Mesendoderm (in vitro differentiated cells): ENCODE measurements around the gene GJB3.
A peak's percentile ranks its signal among the peaks of the same experiment; 100 is the strongest.

Experiments used
- DNase-seq: peaks from one replicate; pipeline ENCODE4 v3.0.0; 2013
- H2AK5ac ChIP-seq: 2 replicates; pipeline ENCODE4 v1.6.1; 2013; ENCODE audit warnings: low read length, inconsistent platforms
- H2BK120ac ChIP-seq: 2 replicates; pipeline ENCODE4 v1.6.1; 2013; ENCODE audit warnings: low read depth, mild to moderate bottlenecking, low read length, moderate library complexity, mixed read lengths
- H2BK15ac ChIP-seq: replicated peaks from 2 replicates; pipeline ENCODE4 v1.6.1; 2013; ENCODE audit warnings: low read depth, mild to moderate bottlenecking, moderate library complexity
- H2BK5ac ChIP-seq: 2 replicates; pipeline ENCODE4 v1.6.1; 2013; ENCODE audit warnings: low read length, inconsistent platforms
- H3K18ac ChIP-seq: 2 replicates; pipeline ENCODE4 v1.6.1; 2013; ENCODE audit warnings: mild to moderate bottlenecking, low read length, mixed read lengths
- H3K23ac ChIP-seq: one replicate; pipeline ENCODE4 v1.6.1; 2013; ENCODE audit warnings: low read length
- H3K27ac ChIP-seq: 2 replicates; pipeline ENCODE4 v1.5.1; 2013; ENCODE audit warnings: low read depth, mild to moderate bottlenecking, inconsistent platforms, low read length, moderate library complexity
- H3K27me3 ChIP-seq: 2 replicates; pipeline ENCODE4 v1.6.1; 2013; ENCODE audit warnings: low read length, control low read depth, mild to moderate bottlenecking, inconsistent platforms; ENCODE audit not compliant: insufficient read depth, poor library complexity
- H3K36me3 ChIP-seq: 2 replicates; pipeline ENCODE4 v1.6.1; 2013; ENCODE audit warnings: low read length, inconsistent platforms; ENCODE audit not compliant: control insufficient read depth, insufficient read depth
- H3K4ac ChIP-seq: one replicate; pipeline ENCODE4 v1.6.1; 2013; ENCODE audit warnings: low read depth, mild to moderate bottlenecking, low read length, moderate library complexity
- H3K4me1 ChIP-seq: 2 replicates; pipeline ENCODE4 v1.6.1; 2013; ENCODE audit warnings: low read depth, low read length, inconsistent platforms; ENCODE audit not compliant: control insufficient read depth
- H3K4me2 ChIP-seq: 2 replicates; pipeline ENCODE4 v1.6.1; 2013; ENCODE audit warnings: low read length
- H3K4me3 ChIP-seq: 2 replicates; pipeline ENCODE4 v1.5.1; 2013; ENCODE audit warnings: mild to moderate bottlenecking, low read length
- H3K56ac ChIP-seq: one replicate; pipeline ENCODE4 v1.6.1; 2013; ENCODE audit warnings: low read length
- H3K79me1 ChIP-seq: 2 replicates; pipeline ENCODE4 v1.6.1; 2013; ENCODE audit warnings: low read length, inconsistent platforms
- H3K79me2 ChIP-seq: 2 replicates; pipeline ENCODE4 v1.6.1; 2013; ENCODE audit warnings: mild to moderate bottlenecking, low read length; ENCODE audit not compliant: control insufficient read depth, insufficient read depth
- H3K9ac ChIP-seq: 2 replicates; pipeline ENCODE4 v1.6.1; 2013; ENCODE audit warnings: low read length, inconsistent platforms
- H4K5ac ChIP-seq: one replicate; pipeline ENCODE4 v1.6.1; 2013; ENCODE audit warnings: low read length
- H4K8ac ChIP-seq: one replicate; pipeline ENCODE4 v1.6.1; 2013; ENCODE audit warnings: low read depth, mild to moderate bottlenecking, control low read depth, low read length, moderate library complexity
- WGBS: extraction: QIAGEN DNeasy Blood & Tissue Kit; methylation state at CpG from one replicate; pipeline ENCODE4 v1.1.7; 2013; ENCODE audit warnings: low lambda C conversion rate, missing lambda C conversion rate; ENCODE audit not compliant: insufficient coverage; ENCODE audit errors: extremely low coverage; 5-methylcytosine and 5-hydroxymethylcytosine counted together

Gene GJB3

GRCh38 chr1:34794790-34795180 is 13.8 kb downstream of the GJB3 start:
- H3K23ac ChIP-seq: no peak overlapping the region
- no peak for DNase-seq
- H2BK15ac ChIP-seq: no peak overlapping the region
- no peak overlapping the region for H3K4ac ChIP-seq
- no peak overlapping the region for H2AK5ac ChIP-seq
- no peak overlapping the region for H4K8ac ChIP-seq
- H2BK5ac ChIP-seq: no peak overlapping the region
- no peak overlapping the region for H4K5ac ChIP-seq
- no peaks in the 10 kb centered on the region for H3K79me2 ChIP-seq
- H2BK120ac ChIP-seq: no peak overlapping the region
- H3K79me1 ChIP-seq: no peaks in the 10 kb centered on the region
- H3K4me1 ChIP-seq: peaks cover 5% of the 10 kb centered on the region
- H3K27me3 ChIP-seq: no peaks in the 10 kb centered on the region
- no peak overlapping the region for H3K27ac ChIP-seq
- H3K4me3 ChIP-seq: no peak overlapping the region
- H3K56ac ChIP-seq: no peak overlapping the region
- no peaks in the 10 kb centered on the region for H3K36me3 ChIP-seq
- H3K9ac ChIP-seq: no peak overlapping the region
- H3K4me2 ChIP-seq: no peak overlapping the region
- WGBS: no CpG with 5 or more reads among the region's 12 CpGs
- no peak overlapping the region for H3K18ac ChIP-seq

GRCh38 chr1:34795916-34796315 is 14.9 kb downstream of the GJB3 start:
- Histone ChIP-seq H2AK5ac (no peak overlapping the region), H3K56ac (no peak overlapping the region), H3K4me3 (no peak overlapping the region), H3K9ac (no peak overlapping the region), H3K27me3 (no peaks in the 10 kb centered on the region), H3K4ac (no peak overlapping the region), H3K23ac (no peak overlapping the region), H3K18ac (no peak overlapping the region), H3K4me2 (no peak overlapping the region), H3K79me1 (no peaks in the 10 kb centered on the region), H4K5ac (no peak overlapping the region), H2BK120ac (no peak overlapping the region), H3K36me3 (no peaks in the 10 kb centered on the region), H3K79me2 (no peaks in the 10 kb centered on the region), H3K4me1 (peaks cover 5% of the 10 kb centered on the region), H2BK5ac (no peak overlapping the region), H3K27ac (no peak overlapping the region), H2BK15ac (no peak overlapping the region), H4K8ac (no peak overlapping the region)
- no peak for DNase-seq
- WGBS: no CpG with 5 or more reads among the region's 6 CpGs

DNA sequence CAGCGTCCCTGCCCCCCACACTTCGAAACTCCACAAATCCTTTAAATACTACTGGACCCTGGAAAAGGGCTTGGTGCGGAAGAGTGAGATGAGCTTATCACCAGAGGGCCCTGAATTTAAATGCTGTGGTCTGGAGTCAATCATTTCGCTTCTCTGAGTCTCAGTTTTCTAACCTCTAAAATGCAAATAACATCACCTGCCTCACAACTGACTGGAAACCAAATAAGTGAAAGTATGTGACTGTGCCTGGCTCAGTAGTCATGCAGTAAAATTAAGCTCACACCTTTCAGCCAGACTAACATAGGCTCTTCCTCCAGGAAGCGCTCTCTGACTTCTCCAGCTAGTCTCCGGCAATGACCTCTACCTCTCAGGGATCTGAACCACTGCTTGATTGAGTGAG is 16.0 kb downstream of the GJB3 start:
- H4K8ac ChIP-seq: no peak overlapping the region
- WGBS: no CpG with 5 or more reads among the region's 6 CpGs

DNA sequence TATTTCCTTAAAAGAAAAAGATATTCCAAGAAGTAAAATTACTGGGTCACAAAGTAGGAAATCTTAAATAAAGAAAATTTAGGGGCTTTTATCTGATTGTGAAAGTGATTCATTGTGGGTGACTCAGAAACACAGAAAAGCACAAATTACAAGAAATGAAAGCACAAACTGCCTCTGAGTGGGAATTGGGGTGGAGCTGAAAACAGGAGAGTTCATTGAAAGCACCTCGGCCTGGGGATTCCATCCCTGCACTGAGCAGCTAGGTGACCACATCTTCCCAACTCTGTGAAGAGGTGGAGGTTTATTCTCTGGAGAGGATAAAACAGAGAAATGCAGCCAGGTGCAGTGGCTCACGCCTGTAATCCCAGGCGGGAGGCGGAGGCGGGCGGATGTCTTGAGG is 19.2 kb downstream of the GJB3 start:
- Histone ChIP-seq H3K36me3 (no peaks in the 10 kb centered on the region), H3K9ac (no peak overlapping the region), H3K4me2 (no peak overlapping the region), H4K5ac (no peak overlapping the region), H3K27ac (no peak overlapping the region), H3K4me3 (no peak overlapping the region), H3K79me1 (no peaks in the 10 kb centered on the region), H4K8ac (no peak overlapping the region), H2AK5ac (no peak overlapping the region), H3K27me3 (no peaks in the 10 kb centered on the region), H2BK5ac (no peak overlapping the region), H3K56ac (no peak overlapping the region), H3K79me2 (no peaks in the 10 kb centered on the region), H2BK15ac (no peak overlapping the region), H3K4ac (no peak overlapping the region), H3K18ac (no peak overlapping the region), H2BK120ac (no peak overlapping the region), H3K23ac (no peak overlapping the region), H3K4me1 (peaks cover 2% of the 10 kb centered on the region)
- no peak for DNase-seq
- no CpG with 5 or more reads among the region's 6 CpGs for WGBS

More for the DNA sequence above, 16.0 kb downstream of the GJB3 start:
- no peak overlapping the region for H2BK15ac ChIP-seq
- H3K56ac ChIP-seq: no peak overlapping the region
- H3K18ac ChIP-seq: no peak overlapping the region
- no peak overlapping the region for H3K9ac ChIP-seq
- H3K27me3 ChIP-seq: no peaks in the 10 kb centered on the region
- H2AK5ac ChIP-seq: no peak overlapping the region
- H3K4ac ChIP-seq: no peak overlapping the region
- H3K79me2 ChIP-seq: no peaks in the 10 kb centered on the region
- no peak overlapping the region for H2BK120ac ChIP-seq
- H3K36me3 ChIP-seq: no peaks in the 10 kb centered on the region
- no peak overlapping the region for H4K5ac ChIP-seq
- H2BK5ac ChIP-seq: no peak overlapping the region
- H3K79me1 ChIP-seq: no peaks in the 10 kb centered on the region
- no peak overlapping the region for H3K23ac ChIP-seq
- peaks cover 5% of the 10 kb centered on the region for H3K4me1 ChIP-seq
- no peak overlapping the region for H3K4me2 ChIP-seq
- DNase-seq: peak; percentile 10
- H3K27ac ChIP-seq: no peak overlapping the region
- H3K4me3 ChIP-seq: no peak overlapping the region

- Histone ChIP-seq H3K4me2 (no peak overlapping the region), H2BK5ac (no peak overlapping the region), H3K18ac (no peak overlapping the region), H4K5ac (no peak overlapping the region), H3K4me3 (no peak overlapping the region), H4K8ac (no peak overlapping the region), H3K79me2 (no peaks in the 10 kb centered on the region), H2AK5ac (no peak overlapping the region), H2BK120ac (no peak overlapping the region), H3K4me1 (no peaks in the 10 kb centered on the region), H3K9ac (no peak overlapping the region), H2BK15ac (no peak overlapping the region), H3K56ac (no peak overlapping the region), H3K27ac (no peak overlapping the region), H3K36me3 (no peaks in the 10 kb centered on the region), H3K27me3 (no peaks in the 10 kb centered on the region), H3K23ac (no peak overlapping the region), H3K4ac (no peak overlapping the region), H3K79me1 (no peaks in the 10 kb centered on the region)
- WGBS: no CpG with 5 or more reads among the region's 3 CpGs
- DNase-seq: no peak
These were observed 22.8 kb downstream of the GJB3 start for GRCh38 chr1:34803770-34804169.

DNA sequence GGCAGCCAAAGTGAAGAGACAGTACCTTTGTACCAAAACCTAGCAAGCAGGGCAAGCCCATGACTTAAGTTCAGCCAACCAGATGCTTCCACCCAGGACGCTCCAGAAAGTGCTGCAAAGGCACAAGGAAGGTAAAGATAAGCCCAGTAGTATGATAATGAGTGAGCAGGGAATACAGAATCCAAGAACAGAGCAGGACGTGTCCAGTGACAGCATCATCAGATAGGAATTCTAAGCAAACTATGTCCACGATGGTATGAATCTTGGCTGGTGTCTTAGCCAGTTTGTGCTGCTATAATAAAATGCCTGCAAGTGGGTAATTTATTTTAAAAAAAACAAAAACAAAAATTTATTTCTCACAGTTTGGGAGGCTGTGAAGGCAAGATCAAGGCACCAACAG is 25.4 kb downstream of the GJB3 start:
- Histone ChIP-seq H3K79me2 (no peaks in the 10 kb centered on the region), H2AK5ac (no peak overlapping the region), H3K18ac (no peak overlapping the region), H2BK120ac (no peak overlapping the region), H4K8ac (no peak overlapping the region), H2BK15ac (no peak overlapping the region), H3K36me3 (no peaks in the 10 kb centered on the region), H3K4me2 (no peak overlapping the region), H3K9ac (no peak overlapping the region), H3K4me1 (no peaks in the 10 kb centered on the region), H3K4me3 (no peak overlapping the region), H4K5ac (no peak overlapping the region), H3K23ac (no peak overlapping the region), H3K56ac (no peak overlapping the region), H2BK5ac (no peak overlapping the region), H3K4ac (no peak overlapping the region), H3K27ac (no peak overlapping the region), H3K27me3 (no peaks in the 10 kb centered on the region), H3K79me1 (no peaks in the 10 kb centered on the region)
- whole genome bisulfite sequencing: no CpG with 5 or more reads among the region's 3 CpGs
- no peak for DNase-seq
